ENCODE data around the gene MRPL34. TPM values are rescaled to one million over a fixed set of nuclear protein-coding genes. Genes with fewer than 3 reads are reported as not detected.

Gene MRPL34
- polyA plus RNA-seq, 6 donors from 2014 or later = 121 to 189 (median 160) TPM

DNA sequence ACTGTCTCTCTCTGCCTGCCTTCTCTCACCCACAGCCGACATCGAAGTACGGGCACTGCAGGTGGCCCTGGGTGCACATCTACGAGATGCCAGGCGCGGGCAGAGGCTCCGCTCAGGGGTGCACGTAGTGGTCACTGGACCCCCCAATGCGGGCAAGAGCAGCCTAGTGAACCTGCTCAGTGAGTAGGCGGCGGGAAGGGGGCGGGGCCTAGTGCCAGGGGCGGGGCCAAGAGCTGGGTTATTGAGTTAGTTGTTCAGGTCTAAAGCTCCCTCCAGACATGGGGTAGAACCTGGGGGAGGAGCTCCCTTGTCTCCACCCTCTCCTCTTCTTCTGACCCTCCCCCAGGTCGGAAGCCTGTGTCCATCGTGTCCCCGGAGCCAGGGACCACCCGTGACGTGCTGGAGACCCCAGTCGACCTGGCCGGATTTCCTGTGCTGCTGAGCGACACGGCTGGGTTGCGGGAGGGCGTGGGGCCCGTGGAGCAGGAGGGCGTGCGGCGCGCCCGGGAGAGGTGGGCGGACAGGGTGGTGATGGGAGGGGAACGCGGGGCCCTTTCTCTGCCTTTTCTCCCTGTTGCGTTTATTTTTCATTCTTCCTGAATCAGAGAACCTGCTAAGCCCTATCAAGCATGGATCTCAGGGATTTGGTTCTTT is 33.5 kb downstream of the MRPL34 start:
- Mint-ChIP-seq H3K27ac (peak overlapping the region in 1 of 6 donors; percentile 22), H3K36me3 (no peaks in the 10 kb centered on the region), H3K27me3 (no peaks in the 10 kb centered on the region), H3K9me3 (no peaks in the 10 kb centered on the region), H3K4me3 (peak overlapping the region in 7 of 8 donors; percentile 60 to 97 (median 84)), H3K4me1 (peaks cover 19 to 35% (median 27%) of the 10 kb centered on the region in 3 donors)
- DNase-seq (no peak), ATAC-seq (ENCODE audit: low read depth in 2 of 2) (no peak)

DNA sequence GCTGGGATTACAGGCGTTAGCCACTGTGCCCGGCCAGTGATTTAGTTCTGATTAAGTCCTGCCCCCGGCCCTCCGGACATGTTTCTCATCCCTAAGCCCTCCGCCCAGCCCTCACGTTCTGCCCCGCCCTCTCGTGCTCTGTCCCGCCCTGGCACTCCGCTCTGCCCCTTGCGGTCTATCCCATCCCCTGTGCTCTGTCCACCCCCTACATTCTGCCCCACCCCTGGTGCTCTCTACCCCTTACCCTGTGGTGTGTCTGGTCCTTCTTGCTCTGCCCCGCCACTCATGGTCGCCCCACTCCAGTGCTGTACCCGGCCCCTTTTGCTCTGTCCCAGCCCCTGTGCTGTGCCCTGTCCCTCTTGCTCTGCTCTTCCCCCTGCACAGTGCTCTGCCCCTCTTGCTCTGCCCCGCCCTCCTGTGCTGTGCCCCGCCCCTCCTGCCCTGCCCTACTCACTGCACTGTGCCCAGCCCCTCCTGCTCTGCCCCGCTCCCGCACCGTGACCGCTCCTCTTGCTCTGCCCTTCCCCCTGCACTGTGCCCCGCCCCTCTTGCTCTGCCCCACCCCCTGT is 34.7 kb downstream of the MRPL34 start:
- Mint-ChIP-seq H3K4me3 (peak overlapping the region in 3 of 8 donors; percentile 9 to 20 (median 15)), H3K4me1 (peaks cover 12 to 25% (median 20%) of the 10 kb centered on the region in 3 donors), H3K27me3 (no peaks in the 10 kb centered on the region), H3K9me3 (no peaks in the 10 kb centered on the region), H3K36me3 (no peaks in the 10 kb centered on the region), H3K27ac (no peak overlapping the region)
- no peak for ATAC-seq (ENCODE audit: low read depth in 2 of 2)
- no peak for DNase-seq

- ATAC-seq (ENCODE audit: low read depth in 2 of 2) = no peak
- no peaks in the 10 kb centered on the region for H3K27me3 Mint-ChIP-seq
- H3K36me3 Mint-ChIP-seq = no peaks in the 10 kb centered on the region
These were observed 35.2 kb downstream of the MRPL34 start for GRCh38 chr19:17340871-17341357.

DNA sequence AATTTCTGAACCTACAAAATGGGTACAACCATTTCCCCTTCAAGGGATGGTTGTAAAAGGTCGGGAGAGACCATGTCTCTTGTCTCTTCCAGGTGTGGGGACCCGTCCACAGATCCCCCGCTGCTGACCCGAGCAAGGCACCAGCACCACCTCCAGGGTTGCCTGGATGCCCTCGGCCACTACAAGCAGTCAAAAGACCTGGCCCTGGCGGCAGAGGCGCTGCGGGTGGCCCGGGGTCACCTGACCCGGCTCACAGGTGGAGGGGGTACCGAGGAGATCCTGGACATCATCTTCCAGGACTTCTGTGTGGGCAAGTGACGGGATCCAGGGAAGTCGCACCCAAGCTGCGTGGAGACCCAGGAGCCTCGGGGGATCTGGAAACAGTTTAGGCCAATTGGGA is 35.7 kb downstream of the MRPL34 start:
- Mint-ChIP-seq H3K4me1 (peaks cover 16 to 30% (median 21%) of the 10 kb centered on the region in 3 donors), H3K27ac (no peak overlapping the region), H3K4me3 (peak overlapping the region in 3 of 8 donors; percentile 15 to 41 (median 40)), H3K36me3 (no peaks in the 10 kb centered on the region), H3K27me3 (peaks cover 0 to 3% (median 0%) of the 10 kb centered on the region in 3 donors), H3K9me3 (no peaks in the 10 kb centered on the region)
- DNase-seq = no peak
- ATAC-seq (ENCODE audit: low read depth in 2 of 2) = no peak

More at GRCh38 chr19:17340871-17341357, 35.2 kb downstream of the MRPL34 start:
- Mint-ChIP-seq H3K9me3 (no peaks in the 10 kb centered on the region), H3K4me1 (peaks cover 12 to 26% (median 16%) of the 10 kb centered on the region in 3 donors), H3K27ac (no peak overlapping the region), H3K4me3 (peak overlapping the region in 1 of 8 donors; percentile 40)
- DNase-seq = no peak

DNA sequence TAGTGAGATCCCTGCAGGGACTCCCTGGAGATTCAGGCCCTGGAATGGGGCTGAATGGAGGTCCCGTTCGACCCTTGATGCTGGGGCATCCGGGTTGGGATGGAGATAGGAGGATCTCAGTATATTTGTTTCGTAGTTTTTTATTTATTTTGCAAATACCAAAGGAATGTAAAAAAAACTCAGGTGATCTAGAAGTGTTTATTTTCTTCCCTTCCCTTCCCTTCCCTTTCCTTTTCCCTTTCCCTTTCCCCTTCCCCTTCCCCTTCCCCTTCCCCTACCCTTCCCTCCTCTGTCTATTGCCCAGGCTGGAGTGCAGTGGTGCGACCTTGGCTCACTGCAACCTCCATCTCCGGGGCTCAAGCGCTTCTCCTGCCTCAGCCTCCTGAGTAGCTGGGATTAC is 36.2 kb downstream of the MRPL34 start:
- no peak for ATAC-seq (ENCODE audit: low read depth in 2 of 2)
- DNase-seq = no peak
- no peak overlapping the region for H3K27ac Mint-ChIP-seq
- H3K4me3 Mint-ChIP-seq = peak overlapping the region in 1 of 8 donors; percentile 41
- H3K4me1 Mint-ChIP-seq = peaks cover 12 to 27% (median 21%) of the 10 kb centered on the region in 3 donors
- no peaks in the 10 kb centered on the region for H3K36me3 Mint-ChIP-seq
- no peaks in the 10 kb centered on the region for H3K9me3 Mint-ChIP-seq
- H3K27me3 Mint-ChIP-seq = peaks cover 0 to 4% (median 0%) of the 10 kb centered on the region in 3 donors

DNA sequence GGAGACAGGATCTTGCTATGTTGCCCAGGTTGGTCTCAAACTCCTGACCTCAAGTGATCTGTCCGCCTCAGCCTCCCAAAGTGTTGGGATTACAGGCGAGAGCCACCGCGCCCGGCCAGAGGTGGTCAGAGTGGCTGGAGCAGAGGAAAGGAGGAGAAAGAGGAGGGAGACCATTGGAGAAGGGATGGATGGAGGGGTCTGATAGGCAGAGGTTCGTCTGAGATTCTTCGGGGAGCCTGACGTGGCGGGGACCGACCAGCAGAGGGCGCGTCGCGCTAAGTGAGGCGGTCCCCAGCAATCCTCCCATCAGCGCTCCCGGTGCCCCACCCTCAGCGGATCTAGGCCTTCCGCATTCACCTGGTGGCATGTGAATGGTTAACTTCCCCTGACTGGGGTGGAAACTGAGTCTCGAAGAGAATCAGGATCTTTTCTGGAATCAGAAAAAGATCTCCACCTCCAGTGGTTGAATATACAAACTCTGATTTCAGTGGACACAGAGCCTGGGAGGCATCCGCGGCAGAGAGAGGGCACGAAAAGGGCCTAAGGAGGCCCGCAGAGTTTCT is 40.5 kb downstream of the MRPL34 start:
- DNase-seq (peak; percentile 73), ATAC-seq (ENCODE audit: low read depth in 2 of 2) (peak; percentile 90 to 97)
- Mint-ChIP-seq H3K36me3 (no peaks in the 10 kb centered on the region), H3K9me3 (no peaks in the 10 kb centered on the region), H3K4me1 (peaks cover 4 to 19% (median 14%) of the 10 kb centered on the region in 3 donors), H3K4me3 (peak overlapping the region in 1 of 8 donors; percentile 36), H3K27ac (no peak overlapping the region), H3K27me3 (peaks cover 14 to 42% (median 14%) of the 10 kb centered on the region in 3 donors)

- no peaks in the 10 kb centered on the region for H3K9me3 Mint-ChIP-seq
- H3K27me3 Mint-ChIP-seq = peaks cover 22 to 53% (median 26%) of the 10 kb centered on the region in 3 donors
- no peak for DNase-seq
- H3K4me3 Mint-ChIP-seq = peak overlapping the region in 1 of 8 donors; percentile 22
- no peak for ATAC-seq (ENCODE audit: low read depth in 2 of 2)
- no peaks in the 10 kb centered on the region for H3K36me3 Mint-ChIP-seq
- H3K27ac Mint-ChIP-seq = no peak overlapping the region
- H3K4me1 Mint-ChIP-seq = peaks cover 4 to 22% (median 19%) of the 10 kb centered on the region in 3 donors
These were observed 41.7 kb downstream of the MRPL34 start for GRCh38 chr19:17347361-17347760.

GRCh38 chr19:17347877-17348276 is 42.2 kb downstream of the MRPL34 start:
- H3K27ac Mint-ChIP-seq = peak overlapping the region in 1 of 6 donors; percentile 53
- H3K9me3 Mint-ChIP-seq = no peaks in the 10 kb centered on the region
- no peaks in the 10 kb centered on the region for H3K36me3 Mint-ChIP-seq
- H3K27me3 Mint-ChIP-seq = peaks cover 22 to 58% (median 31%) of the 10 kb centered on the region in 3 donors
- DNase-seq = no peak
- no peak for ATAC-seq (ENCODE audit: low read depth in 2 of 2)
- peaks cover 4 to 22% (median 17%) of the 10 kb centered on the region in 3 donors for H3K4me1 Mint-ChIP-seq
- no peak overlapping the region for H3K4me3 Mint-ChIP-seq

GRCh38 chr19:17348700-17349099 is 43.0 kb downstream of the MRPL34 start:
- H3K4me3 Mint-ChIP-seq = no peak overlapping the region
- ATAC-seq (ENCODE audit: low read depth in 2 of 2) (no peak), DNase-seq (no peak)
- no peaks in the 10 kb centered on the region for H3K36me3 Mint-ChIP-seq
- H3K4me1 Mint-ChIP-seq = peaks cover 9 to 22% (median 16%) of the 10 kb centered on the region in 3 donors
- H3K27ac Mint-ChIP-seq = no peak overlapping the region
- H3K27me3 Mint-ChIP-seq = peaks cover 27 to 66% (median 39%) of the 10 kb centered on the region in 3 donors
- no peaks in the 10 kb centered on the region for H3K9me3 Mint-ChIP-seq

DNA sequence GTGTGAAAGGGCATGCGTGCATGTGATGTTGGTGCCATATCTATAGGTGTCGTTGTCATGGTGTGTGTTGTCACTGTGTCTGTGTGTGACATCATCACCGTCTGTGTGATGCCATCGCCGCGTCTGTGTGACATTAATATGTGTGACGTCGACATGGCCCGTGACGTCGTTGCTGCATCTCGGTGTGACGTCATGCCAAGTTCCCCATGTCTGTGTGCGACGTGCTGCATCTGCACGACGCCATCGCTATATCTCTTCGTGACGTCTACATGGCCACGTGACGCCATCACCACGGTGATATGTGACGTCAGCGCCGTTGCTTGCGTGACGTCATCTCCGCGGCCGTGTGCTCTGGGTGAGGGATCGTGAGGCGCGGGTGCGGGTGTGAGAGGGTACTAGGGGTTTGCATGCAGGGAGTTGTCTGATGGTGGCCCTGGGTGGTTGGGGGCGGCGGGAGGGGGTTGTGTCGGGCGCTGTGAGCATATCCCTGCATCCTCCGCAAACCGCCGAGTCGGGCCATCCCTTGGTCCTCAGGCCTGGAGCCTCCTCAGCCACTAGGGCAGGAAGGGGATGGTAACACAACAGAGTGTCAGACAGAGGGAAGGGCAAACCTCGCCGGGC is 46.3 kb downstream of the MRPL34 start:
- no peak for ATAC-seq (ENCODE audit: low read depth in 2 of 2)
- DNase-seq = no peak
- Mint-ChIP-seq H3K36me3 (no peaks in the 10 kb centered on the region), H3K9me3 (no peaks in the 10 kb centered on the region), H3K4me3 (peak overlapping the region in 1 of 8 donors; percentile 66), H3K4me1 (peaks cover 5 to 14% (median 6%) of the 10 kb centered on the region in 3 donors), H3K27me3 (peaks cover 27 to 65% (median 42%) of the 10 kb centered on the region in 3 donors), H3K27ac (no peak overlapping the region)

DNA sequence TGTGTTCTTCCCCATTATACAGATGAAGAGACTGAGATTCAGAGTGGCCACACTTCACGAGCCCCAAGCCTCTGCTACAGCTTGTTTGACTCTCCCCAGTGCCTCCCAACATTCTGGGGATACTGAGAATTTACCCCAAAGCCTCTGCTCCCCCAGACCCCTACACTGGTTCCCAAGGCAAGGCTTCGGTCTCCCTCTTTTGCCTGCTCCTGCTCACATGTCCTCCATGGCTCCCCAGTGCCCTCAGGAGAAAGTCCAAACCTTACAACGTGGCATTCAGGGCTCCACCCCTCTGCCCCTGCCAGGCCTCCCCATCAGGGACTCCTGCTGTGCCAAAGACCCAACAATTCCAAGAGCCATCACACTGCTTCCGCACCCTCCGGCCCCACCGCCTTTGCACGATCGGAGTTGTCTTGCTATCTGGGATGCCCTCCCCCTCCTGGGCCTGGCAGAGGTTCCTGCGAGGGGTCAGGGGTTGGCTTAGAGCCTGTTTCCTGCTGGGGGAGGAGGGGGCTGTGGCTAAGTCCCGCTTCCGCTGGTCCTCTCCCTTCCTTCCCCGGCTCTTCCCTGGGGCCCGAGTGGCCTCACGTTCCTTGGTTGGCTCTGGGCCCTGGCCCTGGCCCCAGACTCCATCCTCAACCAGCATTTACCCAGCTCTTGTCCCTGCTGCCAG is 47.1 kb downstream of the MRPL34 start:
- Mint-ChIP-seq H3K27ac (no peak overlapping the region), H3K4me3 (no peak overlapping the region), H3K4me1 (peaks cover 0 to 14% (median 5%) of the 10 kb centered on the region in 3 donors), H3K9me3 (no peaks in the 10 kb centered on the region), H3K36me3 (no peaks in the 10 kb centered on the region), H3K27me3 (peaks cover 25 to 57% (median 37%) of the 10 kb centered on the region in 3 donors)
- DNase-seq (no peak), ATAC-seq (ENCODE audit: low read depth in 2 of 2) (no peak)

DNA sequence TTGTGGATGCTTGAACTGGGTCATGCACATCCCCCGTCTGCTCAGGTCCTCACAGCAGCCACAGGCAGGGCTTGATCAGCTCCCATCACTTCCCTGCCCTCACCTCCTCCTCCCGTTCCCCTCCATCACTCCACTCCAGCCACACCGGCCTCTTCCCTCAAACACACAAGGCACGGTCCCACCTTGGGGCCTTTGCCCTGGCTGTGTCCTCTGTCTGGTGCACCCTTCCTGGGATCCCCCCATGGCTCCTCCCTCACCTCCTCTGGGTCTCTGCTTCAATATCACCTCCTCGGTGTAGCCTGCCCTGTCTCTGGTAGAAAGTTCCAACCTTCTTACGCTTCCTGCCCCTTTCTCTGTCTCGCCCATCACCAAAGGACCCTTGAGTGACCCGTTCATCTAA is 47.7 kb downstream of the MRPL34 start:
- Mint-ChIP-seq H3K9me3 (no peaks in the 10 kb centered on the region), H3K27ac (no peak overlapping the region), H3K27me3 (peaks cover 22 to 51% (median 32%) of the 10 kb centered on the region in 3 donors), H3K4me1 (peaks cover 0 to 14% (median 5%) of the 10 kb centered on the region in 3 donors), H3K36me3 (no peaks in the 10 kb centered on the region), H3K4me3 (no peak overlapping the region)
- DNase-seq (no peak), ATAC-seq (ENCODE audit: low read depth in 2 of 2) (no peak)

All from naive B cell (primary cell).